GM21367 (cell line): Measurements from ENCODE around the gene PGF.
"Not testable (repeated sequence)": the region's sequence is repeated elsewhere in the genome, so short reads cannot be mapped to it uniquely, and the experiment has no call there.

Experiments used
- ATAC-seq: cut with Tn5 transposase; IDR thresholded peaks from one replicate; pipeline ENCODE4 v1.9.1; 2021; ENCODE audit not compliant: unreplicated experiment

Gene PGF

GRCh38 chr14:74945261-74945851 is 10.0 kb downstream of the PGF start:
- no peak for ATAC-seq

GRCh38 chr14:74942608-74943007 is 12.8 kb downstream of the PGF start:
- ATAC-seq = peak; percentile 34

GRCh38 chr14:74942181-74942580 is 13.2 kb downstream of the PGF start:
- peak; percentile 18 for ATAC-seq

- ATAC-seq = peak; percentile 34
Measured at GRCh38 chr14:74941676-74942097, 13.7 kb downstream of the PGF start.

GRCh38 chr14:74940956-74941565 is 14.3 kb downstream of the PGF start:
- no peak for ATAC-seq

GRCh38 chr14:74938531-74939495 is 16.6 kb downstream of the PGF start:
- ATAC-seq = no peak

- ATAC-seq = no peak
Measured at GRCh38 chr14:74937171-74937570, 18.2 kb downstream of the PGF start.

- ATAC-seq = no peak
Measured at GRCh38 chr14:74936731-74937130, 18.7 kb downstream of the PGF start.

GRCh38 chr14:74936151-74936550 is 19.2 kb downstream of the PGF start:
- ATAC-seq = no peak

GRCh38 chr14:74935360-74935680 is 20.1 kb downstream of the PGF start:
- no peak for ATAC-seq

- ATAC-seq = no peak
Measured at GRCh38 chr14:74934476-74935359, 20.7 kb downstream of the PGF start.

- ATAC-seq = no peak
Measured at GRCh38 chr14:74934041-74934440, 21.4 kb downstream of the PGF start.

- not testable (repeated sequence) for ATAC-seq
Measured at GRCh38 chr14:74932936-74933335, 22.5 kb downstream of the PGF start.

GRCh38 chr14:74932401-74932901 is 22.9 kb downstream of the PGF start:
- ATAC-seq = no peak

GRCh38 chr14:74931744-74932143 is 23.7 kb downstream of the PGF start:
- not testable (repeated sequence) for ATAC-seq

GRCh38 chr14:74929242-74929641 is 26.2 kb downstream of the PGF start:
- ATAC-seq = no peak

- no peak for ATAC-seq
Measured at GRCh38 chr14:74927225-74927624, 28.2 kb downstream of the PGF start.

GRCh38 chr14:74924061-74924460 is 31.3 kb downstream of the PGF start:
- no peak for ATAC-seq

- peak; percentile 86 for ATAC-seq
Measured at GRCh38 chr14:74922752-74923401, 32.5 kb downstream of the PGF start, which contains the start of gene RPS6KL1. Gene RPS6KL1, minus strand, starts transcription at chr14:74923260. Its CDS starts 1,719 bp downstream, at chr14:74921541.
